HG03565 (cell line): Measurements from ENCODE around the gene BTF3.

ENCODE experiments used
- ATAC-seq: cut with Tn5 transposase; IDR thresholded peaks from one replicate; pipeline ENCODE4 v1.9.1; 2021; ENCODE audit warnings: mild to moderate bottlenecking, moderate library complexity; ENCODE audit not compliant: unreplicated experiment

BTF3 gene

GRCh38 chr5:73522989-73523388 is 24.7 kb downstream of the BTF3 start:
- ATAC-seq: no peak

- no peak for ATAC-seq
Observed at GRCh38 chr5:73523861-73524260, 25.6 kb downstream of the BTF3 start.

- no peak for ATAC-seq
Observed at GRCh38 chr5:73525606-73526203, 27.5 kb downstream of the BTF3 start.

- ATAC-seq: no peak
Observed at GRCh38 chr5:73528248-73528647, 30.0 kb downstream of the BTF3 start.

GRCh38 chr5:73529081-73529480 is 30.8 kb downstream of the BTF3 start:
- ATAC-seq: no peak

GRCh38 chr5:73531356-73531755 is 33.1 kb downstream of the BTF3 start:
- ATAC-seq: no peak

GRCh38 chr5:73532195-73532594 is 34.0 kb downstream of the BTF3 start:
- ATAC-seq: no peak

- no peak for ATAC-seq
Observed at GRCh38 chr5:73534011-73534644, 35.9 kb downstream of the BTF3 start.

- ATAC-seq: no peak
Observed at GRCh38 chr5:73534971-73535370, 36.7 kb downstream of the BTF3 start.

GRCh38 chr5:73539730-73540129 is 41.5 kb downstream of the BTF3 start:
- no peak for ATAC-seq

GRCh38 chr5:73540192-73540591 is 42.0 kb downstream of the BTF3 start:
- ATAC-seq: no peak

- no peak for ATAC-seq
Observed at GRCh38 chr5:73542020-73542419, 43.8 kb downstream of the BTF3 start.

GRCh38 chr5:73544429-73545402 is 46.5 kb downstream of the BTF3 start:
- no peak for ATAC-seq

GRCh38 chr5:73545403-73545779 is 47.1 kb downstream of the BTF3 start:
- no peak for ATAC-seq

GRCh38 chr5:73550016-73550415 is 51.8 kb downstream of the BTF3 start:
- ATAC-seq: no peak

GRCh38 chr5:73552642-73553041 is 54.4 kb downstream of the BTF3 start:
- no peak for ATAC-seq
